HG03521 (cell line): ENCODE results near the gene SLC49A4.

ENCODE experiments used
- ATAC-seq: cut with Tn5 transposase; IDR thresholded peaks from one replicate; pipeline ENCODE4 v1.9.1; 2021; ENCODE audit warnings: mild to moderate bottlenecking, moderate library complexity; ENCODE audit not compliant: unreplicated experiment

Gene SLC49A4

DNA sequence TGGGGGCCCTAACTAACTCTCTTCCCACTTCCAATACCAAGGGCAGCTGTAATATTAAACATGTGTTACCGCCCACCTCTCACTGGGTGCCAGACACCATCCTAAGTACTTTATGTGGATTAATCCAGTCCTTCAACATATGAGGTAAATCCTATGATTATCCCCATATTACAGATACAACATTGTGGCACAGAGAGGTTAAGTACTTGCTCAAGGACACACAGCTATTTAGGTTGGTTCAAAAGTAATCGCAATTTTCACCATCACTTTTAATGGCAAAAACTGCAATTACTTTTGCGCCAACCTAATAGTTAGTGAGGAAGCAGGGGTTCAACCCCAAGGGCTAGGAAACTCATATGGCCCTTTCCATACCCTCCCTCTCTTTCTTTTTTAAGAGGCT, 131.9 kb downstream of the SLC49A4 start:
- ATAC-seq, result no peak

DNA sequence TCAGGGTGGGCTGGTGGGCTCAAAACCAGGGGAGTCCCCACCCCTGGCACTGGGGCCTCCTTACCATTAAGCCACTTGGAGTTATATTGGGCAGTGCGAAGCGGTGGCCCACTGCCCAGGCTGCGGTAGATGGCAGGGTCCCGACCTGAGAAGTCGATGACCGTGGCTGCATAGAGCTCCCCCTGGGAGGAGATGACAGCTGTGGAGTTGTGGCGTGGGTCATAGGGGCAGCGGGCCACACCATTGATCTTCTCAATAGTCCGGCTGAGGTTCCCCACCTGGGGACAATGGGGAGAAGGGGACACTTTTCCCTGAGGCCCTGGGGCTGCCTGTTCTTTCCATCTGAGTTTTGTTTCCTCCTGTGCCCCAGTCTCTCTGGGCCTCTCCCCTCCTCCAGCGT, 132.9 kb downstream of the SLC49A4 start:
- ATAC-seq, result no peak

GRCh38 chr3:122928396-122929187, 133.7 kb downstream of the SLC49A4 start:
- ATAC-seq, result no peak

- ATAC-seq, result no peak
Observed at GRCh38 chr3:122929188-122930062, 134.6 kb downstream of the SLC49A4 start.

DNA sequence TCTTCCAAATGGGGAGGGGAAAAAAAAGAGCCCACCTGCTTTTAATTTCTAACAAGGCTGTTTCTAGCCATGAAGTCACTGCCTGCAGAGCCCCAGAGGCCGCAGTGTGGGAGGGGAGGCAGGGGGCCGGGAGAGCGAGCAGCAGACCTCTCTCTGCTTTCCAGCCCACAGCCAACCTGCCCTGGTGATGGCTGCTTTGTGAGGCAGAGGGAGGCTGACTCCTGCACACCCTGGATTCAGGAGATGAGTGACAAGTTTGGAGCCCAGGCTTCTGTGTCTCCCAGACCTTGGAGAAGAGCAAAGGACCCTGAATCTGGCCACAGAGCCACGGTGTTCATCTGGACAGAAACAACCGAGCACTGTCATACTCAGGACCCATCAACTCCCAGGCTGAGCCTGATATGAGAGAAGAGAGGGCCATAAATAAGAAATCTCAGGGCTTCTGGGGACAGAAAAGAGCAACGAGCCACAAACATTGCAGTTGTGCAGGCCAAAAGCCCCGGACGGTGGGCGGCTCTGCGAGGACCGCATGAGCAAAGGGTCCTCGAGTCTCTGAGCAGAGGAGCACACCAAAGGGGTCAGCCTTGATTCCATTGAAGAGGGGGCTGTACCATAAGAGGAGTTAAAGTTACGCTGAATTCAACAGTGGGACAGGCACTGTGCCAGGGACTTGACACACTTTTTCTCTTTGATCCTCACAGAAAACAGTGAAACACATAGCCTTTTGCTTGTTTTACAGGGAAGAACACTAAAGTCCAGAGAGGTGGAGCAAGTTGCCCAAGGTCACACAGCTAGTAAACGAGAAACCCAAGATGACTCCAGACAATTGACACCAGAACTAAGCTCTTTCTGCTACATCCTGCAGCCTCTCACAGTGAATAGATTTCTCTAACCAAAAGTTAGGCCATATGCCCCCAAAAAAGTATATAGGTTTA, 135.5 kb downstream of the SLC49A4 start:
- no peak for ATAC-seq
